Measurements from ENCODE around the gene RAPGEF1. TPM values are rescaled to one million over a fixed set of nuclear protein-coding genes. Genes with fewer than 3 reads are reported as not detected.
A peak's percentile ranks its signal among the peaks of the same experiment; 100 is the strongest.

RAPGEF1 gene
- total RNA-seq, 1 donor from 2014 or later = 94.3 TPM

DNA sequence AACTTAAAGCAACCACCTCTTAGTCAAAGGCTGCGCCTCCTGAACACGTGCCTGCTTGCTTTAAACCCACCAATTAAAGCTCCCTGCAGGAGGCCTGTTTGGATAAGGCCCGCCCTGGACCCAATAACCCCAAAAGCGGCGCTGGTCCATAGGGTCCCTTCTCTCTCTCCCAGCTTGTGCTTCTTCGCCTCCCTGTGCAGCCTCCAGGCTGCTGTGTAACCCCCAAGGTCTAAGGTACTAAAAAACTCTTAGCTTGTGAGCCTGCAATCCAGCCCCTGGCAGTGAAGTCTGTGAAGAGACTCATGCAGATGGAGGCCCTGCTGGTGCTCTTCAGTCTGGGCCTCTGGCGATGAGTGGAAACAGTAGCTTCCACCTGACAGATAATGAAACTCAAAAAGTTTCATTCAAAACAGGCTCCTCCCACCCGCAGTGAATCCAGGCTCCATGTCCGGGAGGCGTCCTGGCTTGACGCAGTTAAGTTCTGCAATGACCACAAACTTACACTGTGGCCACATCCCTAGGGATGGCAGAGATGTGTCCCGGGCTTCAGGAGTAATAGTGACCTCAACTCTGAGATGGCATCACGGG lies 97.3 kb downstream of the RAPGEF1 start:
- Mint-ChIP-seq H3K27me3 (ENCODE audit: unreplicated experiment) (no peaks in the 10 kb centered on the region), H3K4me3 (ENCODE audit: unreplicated experiment) (peak overlapping the region; percentile 38), H3K4me1 (ENCODE audit: unreplicated experiment) (peaks cover 64% of the 10 kb centered on the region), H3K27ac (ENCODE audit: unreplicated experiment) (peak overlapping the region; percentile 97), H3K36me3 (ENCODE audit: unreplicated experiment) (peaks cover 31% of the 10 kb centered on the region), H3K9me3 (ENCODE audit: unreplicated experiment) (no peaks in the 10 kb centered on the region)
- no peak for DNase-seq (ENCODE audit: extremely low spot score, unreplicated experiment)
- TF ChIP-seq, protein P1, sequence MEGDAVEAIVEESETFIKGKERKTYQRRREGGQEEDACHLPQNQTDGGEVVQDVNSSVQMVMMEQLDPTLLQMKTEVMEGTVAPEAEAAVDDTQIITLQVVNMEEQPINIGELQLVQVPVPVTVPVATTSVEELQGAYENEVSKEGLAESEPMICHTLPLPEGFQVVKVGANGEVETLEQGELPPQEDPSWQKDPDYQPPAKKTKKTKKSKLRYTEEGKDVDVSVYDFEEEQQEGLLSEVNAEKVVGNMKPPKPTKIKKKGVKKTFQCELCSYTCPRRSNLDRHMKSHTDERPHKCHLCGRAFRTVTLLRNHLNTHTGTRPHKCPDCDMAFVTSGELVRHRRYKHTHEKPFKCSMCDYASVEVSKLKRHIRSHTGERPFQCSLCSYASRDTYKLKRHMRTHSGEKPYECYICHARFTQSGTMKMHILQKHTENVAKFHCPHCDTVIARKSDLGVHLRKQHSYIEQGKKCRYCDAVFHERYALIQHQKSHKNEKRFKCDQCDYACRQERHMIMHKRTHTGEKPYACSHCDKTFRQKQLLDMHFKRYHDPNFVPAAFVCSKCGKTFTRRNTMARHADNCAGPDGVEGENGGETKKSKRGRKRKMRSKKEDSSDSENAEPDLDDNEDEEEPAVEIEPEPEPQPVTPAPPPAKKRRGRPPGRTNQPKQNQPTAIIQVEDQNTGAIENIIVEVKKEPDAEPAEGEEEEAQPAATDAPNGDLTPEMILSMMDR (IDR thresholded peaks at IDR 0.05) = no peak

DNA sequence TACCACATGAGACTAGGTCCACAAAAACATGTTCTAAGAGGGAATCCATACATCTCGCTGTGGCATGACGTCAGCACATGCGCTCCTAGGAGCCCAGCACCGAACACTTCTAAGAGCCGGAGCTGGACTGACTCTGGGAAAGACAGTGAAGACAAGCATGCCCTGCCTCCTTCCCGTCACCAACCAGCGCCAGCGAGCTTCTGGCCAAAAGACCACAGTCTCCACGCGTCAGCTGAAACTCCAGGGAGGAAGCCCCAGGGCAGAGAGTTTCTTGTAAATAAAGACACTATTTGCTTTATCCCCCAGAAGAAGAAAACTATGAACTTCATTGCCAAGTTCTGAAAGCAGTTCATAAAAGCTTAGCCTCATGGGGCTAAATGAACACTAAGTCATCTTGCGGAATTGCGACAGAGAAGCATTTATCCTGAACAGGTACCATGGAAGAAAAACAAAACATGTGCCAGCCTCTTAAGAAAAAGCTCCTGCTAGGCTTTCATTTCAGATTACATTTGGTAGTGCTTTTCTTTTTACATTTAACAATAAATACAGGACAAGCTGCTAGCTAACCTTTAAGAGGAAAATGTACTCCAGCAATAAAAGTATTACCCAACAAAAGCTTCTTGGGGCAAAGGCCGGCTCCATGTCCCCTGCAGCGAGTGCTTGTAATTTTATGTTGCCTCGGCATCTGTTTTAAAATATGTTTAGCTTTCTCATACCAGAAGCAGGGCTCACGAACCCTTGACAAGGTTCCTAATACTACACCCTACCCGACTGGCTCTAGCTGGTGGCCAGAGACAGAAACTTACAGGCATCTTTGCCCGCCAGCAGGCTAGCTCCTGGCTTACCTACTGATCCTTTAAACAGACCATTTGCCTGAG lies 98.0 kb downstream of the RAPGEF1 start:
- Mint-ChIP-seq H3K36me3 (ENCODE audit: unreplicated experiment) (peaks cover 26% of the 10 kb centered on the region), H3K4me1 (ENCODE audit: unreplicated experiment) (peaks cover 64% of the 10 kb centered on the region), H3K4me3 (ENCODE audit: unreplicated experiment) (peak overlapping the region; percentile 38), H3K27ac (ENCODE audit: unreplicated experiment) (peak overlapping the region; percentile 97), H3K27me3 (ENCODE audit: unreplicated experiment) (no peaks in the 10 kb centered on the region), H3K9me3 (ENCODE audit: unreplicated experiment) (no peaks in the 10 kb centered on the region)
- TF ChIP-seq, protein P1 (IDR thresholded peaks at IDR 0.05) = peak; percentile 65
- DNase-seq (ENCODE audit: extremely low spot score, unreplicated experiment) = peak; percentile 91

DNA sequence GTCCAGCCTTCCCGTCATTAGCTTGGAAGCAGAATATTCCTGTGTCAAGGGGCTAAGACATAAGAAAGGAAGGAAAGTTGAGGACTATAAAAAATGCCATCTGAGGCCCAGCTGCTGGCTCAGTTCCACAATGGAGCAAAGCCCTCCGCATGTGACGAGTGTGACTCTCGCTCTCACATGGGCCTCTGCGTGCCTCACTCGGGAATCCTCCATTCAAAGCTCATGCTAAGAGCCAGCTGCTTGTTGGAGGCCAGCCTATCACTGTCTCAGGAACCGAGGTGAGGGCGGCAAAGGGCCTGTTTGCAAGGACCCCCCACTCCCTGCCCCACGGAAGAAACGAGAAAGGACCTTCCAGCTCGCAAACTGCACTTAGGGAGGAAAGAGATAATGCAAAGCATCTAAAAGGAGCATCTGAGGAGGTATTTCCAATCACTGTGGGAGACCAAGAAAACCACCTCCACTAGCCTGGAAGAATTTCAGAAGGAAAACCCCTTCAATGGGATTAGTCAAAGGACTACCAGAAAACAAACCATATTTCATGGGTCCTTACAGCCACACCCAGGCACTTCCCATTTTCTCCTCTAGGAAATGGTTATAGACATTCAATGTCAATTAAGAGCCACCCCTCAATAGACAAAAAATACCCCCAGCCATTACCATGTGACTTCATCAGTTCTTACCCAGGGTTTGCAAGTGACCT lies 99.3 kb downstream of the RAPGEF1 start:
- TF ChIP-seq, protein P1 (IDR thresholded peaks at IDR 0.05) = no peak
- Mint-ChIP-seq H3K36me3 (ENCODE audit: unreplicated experiment) (peaks cover 25% of the 10 kb centered on the region), H3K4me1 (ENCODE audit: unreplicated experiment) (peaks cover 69% of the 10 kb centered on the region), H3K27ac (ENCODE audit: unreplicated experiment) (peak overlapping the region; percentile 97), H3K4me3 (ENCODE audit: unreplicated experiment) (no peak overlapping the region), H3K27me3 (ENCODE audit: unreplicated experiment) (no peaks in the 10 kb centered on the region), H3K9me3 (ENCODE audit: unreplicated experiment) (no peaks in the 10 kb centered on the region)
- DNase-seq (ENCODE audit: extremely low spot score, unreplicated experiment) = no peak

DNA sequence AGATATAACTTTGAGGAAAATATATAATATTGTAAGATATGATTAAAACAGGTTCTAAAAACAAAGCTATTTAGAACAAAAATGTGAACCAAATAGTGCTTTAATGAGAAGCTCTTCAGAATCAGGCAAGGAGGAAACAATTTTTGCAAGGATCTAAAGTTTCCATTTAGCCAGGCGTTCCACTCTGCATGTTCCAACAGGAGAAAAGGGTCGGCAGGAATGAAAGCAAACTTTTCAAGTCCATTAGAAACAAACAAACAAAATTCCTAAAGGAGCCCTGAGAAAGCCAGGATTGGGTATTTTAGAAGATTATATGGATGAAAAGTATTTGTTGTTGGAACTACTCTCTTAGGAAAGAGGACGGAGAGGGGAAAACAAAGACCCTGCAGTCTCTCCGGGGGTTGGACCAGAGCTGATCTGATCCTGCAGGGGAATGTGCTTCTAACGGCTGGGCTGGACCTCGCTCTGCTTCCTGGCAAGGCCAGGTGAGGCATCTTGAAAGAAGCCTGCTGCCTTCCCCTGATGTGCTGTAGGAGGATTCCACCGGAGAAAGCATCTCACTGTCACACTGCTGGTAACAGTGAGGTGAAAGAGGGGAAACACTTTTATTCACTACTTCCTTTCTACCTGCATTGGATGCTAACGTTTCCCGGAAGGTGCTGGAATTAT lies 100.0 kb downstream of the RAPGEF1 start:
- H3K27me3 Mint-ChIP-seq (ENCODE audit: unreplicated experiment) = no peaks in the 10 kb centered on the region
- peaks cover 24% of the 10 kb centered on the region for H3K36me3 Mint-ChIP-seq (ENCODE audit: unreplicated experiment)
- no peak overlapping the region for H3K4me3 Mint-ChIP-seq (ENCODE audit: unreplicated experiment)
- H3K27ac Mint-ChIP-seq (ENCODE audit: unreplicated experiment) = no peak overlapping the region
- H3K4me1 Mint-ChIP-seq (ENCODE audit: unreplicated experiment) = peaks cover 69% of the 10 kb centered on the region
- no peak for DNase-seq (ENCODE audit: extremely low spot score, unreplicated experiment)
- no peaks in the 10 kb centered on the region for H3K9me3 Mint-ChIP-seq (ENCODE audit: unreplicated experiment)
- TF ChIP-seq, protein P1 (IDR thresholded peaks at IDR 0.05) = no peak
